Stimulated activated naive CD4-positive, alpha-beta T cell (primary cell): ENCODE data around the gene RNASEH2C.
"Not testable (repeated sequence)": the region's sequence is repeated elsewhere in the genome, so short reads cannot be mapped to it uniquely, and the experiment has no call there.

ENCODE experiments used
- DNase-seq, 6 experiments: peaks; one replicate each; lab custom pipeline; 2025; lab: John Stamatoyannopoulos, UW

Gene RNASEH2C

DNA sequence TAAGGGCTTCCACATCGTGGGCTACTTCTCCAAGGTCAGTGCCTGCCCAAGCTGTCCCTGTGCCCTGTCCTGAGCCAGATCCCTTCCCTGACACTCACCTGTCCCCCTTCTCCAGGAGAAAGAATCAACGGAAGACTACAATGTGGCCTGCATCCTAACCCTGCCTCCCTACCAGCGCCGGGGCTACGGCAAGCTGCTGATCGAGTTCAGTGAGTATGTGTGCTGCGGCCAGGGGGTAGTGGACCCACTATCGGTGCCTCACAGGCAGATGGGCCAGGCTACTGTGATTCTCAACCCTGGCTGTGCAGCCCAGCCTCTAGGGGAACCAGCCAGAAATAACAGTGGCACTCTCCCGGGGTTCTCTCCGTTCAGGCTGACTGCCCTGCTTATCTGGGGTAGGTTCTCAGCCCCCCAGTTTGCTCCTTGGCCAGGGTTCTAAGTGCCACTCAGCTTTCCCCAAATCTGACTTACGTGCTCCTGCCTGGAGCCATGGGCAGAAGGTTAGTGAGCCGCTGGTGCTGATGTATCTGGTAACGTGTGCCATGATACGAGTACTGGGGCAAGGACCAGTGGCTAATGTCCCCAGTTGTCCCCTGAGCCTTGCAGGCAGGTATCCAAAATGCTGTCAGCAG lies 3.7 kb downstream of the RNASEH2C start:
- no peak for DNase-seq

DNA sequence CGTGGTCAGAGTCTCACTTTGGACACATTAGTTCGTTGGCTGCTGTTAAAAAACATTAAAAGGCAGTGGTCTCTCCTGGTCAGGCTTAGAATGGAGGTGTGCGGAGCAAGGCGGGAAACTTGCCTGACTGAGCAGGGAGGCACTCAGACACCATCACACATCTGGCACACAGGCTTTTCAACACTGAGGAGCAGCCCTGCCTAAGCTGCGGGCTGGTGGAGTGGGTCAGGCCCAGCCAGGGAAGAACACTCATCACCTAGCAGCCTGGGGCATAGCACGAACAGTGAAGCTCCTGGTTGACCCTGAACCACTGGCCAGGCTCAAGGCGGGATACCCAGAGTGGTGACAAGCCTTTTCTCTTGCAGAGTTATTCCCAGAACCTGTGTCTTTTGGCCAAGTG lies 4.3 kb downstream of the RNASEH2C start:
- DNase-seq: no peak

DNA sequence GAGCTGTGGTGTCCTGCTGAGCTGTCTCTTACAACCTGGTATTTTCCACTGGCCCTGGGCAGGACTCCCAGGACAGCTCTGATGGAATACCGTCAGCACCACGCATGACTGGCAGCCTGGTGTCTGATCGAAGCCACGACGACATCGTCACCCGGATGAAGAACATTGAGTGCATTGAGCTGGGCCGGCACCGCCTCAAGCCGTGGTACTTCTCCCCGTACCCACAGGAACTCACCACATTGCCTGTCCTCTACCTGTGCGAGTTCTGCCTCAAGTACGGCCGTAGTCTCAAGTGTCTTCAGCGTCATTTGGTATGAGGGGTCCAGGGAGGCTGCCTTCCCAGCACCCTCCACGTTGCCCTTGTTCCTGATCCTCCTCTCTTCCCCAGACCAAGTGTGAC lies 6.2 kb downstream of the RNASEH2C start:
- no peak for DNase-seq

DNA sequence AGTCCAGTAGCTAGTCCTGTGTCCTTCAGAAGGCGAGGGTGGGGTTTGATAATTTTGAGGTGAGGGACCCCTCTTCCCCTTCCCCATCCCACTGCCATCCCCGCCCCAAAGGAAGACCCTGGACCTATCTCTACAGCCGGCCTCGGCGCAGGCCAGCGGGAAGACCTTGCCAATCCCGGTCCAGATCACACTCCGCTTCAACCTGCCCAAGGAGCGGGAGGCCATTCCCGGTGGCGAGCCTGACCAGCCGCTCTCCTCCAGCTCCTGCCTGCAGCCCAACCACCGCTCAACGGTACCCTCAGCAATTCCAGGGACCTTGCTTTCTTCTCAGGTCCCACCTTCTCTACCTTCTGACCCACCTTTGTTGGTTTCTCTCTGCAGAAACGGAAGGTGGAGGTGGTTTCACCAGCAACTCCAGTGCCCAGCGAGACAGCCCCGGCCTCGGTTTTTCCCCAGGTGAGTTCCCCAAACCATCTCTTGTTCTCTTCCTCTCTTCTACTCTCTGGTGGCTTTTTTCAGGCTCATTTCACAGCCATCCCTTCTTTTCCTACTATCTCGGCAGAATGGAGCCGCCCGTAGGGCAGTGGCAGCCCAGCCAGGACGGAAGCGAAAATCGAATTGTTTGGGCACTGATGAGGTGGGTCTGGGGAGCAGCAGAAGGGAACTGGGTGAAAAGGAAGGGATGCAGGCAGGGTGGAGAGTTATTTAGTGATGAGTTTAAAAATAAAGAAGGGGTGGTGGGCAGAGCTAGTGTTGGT lies 7.2 kb downstream of the RNASEH2C start:
- no peak for DNase-seq

DNA sequence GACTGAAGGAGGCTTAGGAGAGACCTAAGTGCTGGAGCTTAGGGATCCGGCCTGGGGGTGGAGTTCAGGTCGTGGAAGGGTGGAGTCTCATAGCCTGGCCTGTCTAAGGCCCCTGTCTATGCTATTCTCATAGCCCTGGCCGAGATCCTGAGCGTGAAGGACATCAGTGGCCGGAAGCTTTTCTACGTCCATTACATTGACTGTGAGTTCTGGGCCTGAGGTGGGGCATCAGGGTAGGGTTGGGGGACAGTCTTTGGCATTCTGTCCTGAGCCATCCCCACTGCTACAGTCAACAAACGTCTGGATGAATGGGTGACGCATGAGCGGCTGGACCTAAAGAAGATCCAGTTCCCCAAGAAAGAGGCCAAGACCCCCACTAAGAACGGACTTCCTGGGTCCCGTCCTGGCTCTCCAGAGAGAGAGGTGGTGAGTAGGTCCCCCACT lies 7.9 kb downstream of the RNASEH2C start:
- no peak for DNase-seq

DNA sequence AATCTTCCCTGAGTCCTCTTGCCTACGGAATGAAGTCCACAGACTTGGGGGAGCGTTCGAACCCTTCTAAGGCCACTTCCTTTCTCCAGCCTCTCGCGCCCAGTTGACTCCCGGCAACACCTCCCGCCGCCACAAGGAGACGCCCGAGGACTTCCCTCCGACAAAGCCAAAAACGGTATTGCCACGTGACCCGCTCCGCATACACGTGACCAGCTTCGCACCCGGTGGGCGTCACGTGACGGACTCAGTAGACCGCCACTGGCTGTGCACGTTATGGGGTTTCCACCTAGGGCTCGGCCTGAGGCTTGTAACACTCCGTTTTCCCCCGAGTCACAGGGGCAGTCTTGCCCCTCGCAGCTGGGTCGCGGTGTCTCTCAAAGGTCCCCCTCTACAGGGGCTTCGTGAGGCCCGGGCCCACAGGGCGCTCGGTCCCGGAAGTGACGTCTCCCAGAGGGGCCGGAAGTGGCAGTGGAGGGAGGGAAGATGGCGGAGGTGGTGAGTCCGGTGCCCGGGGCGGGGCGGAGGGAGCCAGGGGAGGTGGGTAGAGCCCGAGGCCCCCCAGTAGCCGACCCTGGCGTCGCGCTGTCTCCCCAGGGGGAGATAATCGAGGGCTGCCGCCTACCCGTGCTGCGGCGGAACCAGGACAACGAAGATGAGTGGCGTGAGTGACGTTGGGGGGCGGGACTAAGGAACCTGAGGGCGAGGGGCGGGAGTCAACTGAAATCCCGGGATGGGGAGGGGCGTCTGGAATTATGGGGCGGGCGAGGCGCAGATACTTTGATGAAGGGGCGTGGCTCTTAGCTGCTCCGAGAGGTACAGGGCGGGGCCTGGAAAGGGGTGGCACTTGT lies 8.6 kb downstream of the RNASEH2C start, which contains the start of gene KAT5:
Gene KAT5, plus strand, starts transcription at position 468 of the 848 bp plus-strand sequence. Its CDS starts 16 bp downstream, at position 484.
- DNase-seq: peak; percentile 94 to 100 (median 98)

DNA sequence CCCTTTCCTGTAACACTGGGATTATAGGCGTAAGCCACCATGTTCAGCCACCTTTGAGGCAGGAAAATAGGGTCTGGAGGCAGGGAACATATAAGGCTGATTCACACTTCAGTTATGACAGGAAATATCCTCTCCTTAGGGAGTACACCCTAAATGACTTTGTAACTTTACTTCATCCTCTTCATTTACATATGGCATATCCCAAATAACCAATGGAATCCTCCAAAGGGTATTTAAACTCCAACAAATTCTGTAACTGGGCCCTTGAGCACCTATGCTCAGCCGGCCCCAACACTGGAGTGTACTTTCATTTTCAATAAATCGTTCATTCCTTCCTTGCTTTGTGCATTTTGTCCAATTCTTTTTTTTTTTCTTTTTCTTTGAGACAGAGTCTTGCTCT lies 10.2 kb downstream of the RNASEH2C start:
- DNase-seq: no peak

DNA sequence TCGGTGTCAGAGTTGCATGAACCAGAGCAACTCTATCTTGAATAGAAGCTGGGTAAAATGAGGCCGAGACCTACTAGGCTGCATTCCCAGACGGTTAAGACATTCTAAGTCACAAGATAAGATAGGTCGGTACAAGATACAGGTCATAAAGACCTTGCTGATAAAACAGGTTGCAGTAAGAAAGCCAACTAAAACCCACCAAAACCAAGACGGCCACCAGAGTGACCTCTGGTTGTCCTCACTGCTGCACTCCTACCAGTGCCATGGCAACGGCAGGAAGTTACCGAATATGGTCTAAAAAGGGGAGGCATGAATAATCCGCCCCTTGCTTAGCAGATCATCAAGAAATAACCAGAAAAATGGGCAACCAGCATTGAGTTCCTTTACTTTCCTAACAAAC lies 10.9 kb downstream of the RNASEH2C start:
- DNase-seq: no peak

DNA sequence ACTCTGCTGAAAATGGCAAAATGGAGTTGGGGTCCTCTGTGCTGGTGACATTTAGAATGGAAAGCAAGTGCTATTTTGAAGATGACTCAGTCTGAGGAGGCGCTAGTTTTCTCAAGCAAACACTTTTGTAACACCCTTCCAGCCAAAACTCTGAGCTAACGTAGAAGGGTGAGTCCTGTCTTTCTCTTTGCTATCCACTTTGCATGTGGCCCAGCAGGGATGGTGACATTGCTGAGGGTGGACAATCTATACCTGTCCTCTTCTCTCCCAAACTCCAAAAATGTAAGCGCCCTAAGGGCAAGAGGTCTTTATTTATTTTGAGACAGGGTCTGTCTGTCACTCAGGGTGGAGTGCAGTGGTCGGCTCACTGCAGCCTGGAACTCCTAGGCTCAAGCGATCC lies 12.1 kb downstream of the RNASEH2C start:
- DNase-seq: no peak

DNA sequence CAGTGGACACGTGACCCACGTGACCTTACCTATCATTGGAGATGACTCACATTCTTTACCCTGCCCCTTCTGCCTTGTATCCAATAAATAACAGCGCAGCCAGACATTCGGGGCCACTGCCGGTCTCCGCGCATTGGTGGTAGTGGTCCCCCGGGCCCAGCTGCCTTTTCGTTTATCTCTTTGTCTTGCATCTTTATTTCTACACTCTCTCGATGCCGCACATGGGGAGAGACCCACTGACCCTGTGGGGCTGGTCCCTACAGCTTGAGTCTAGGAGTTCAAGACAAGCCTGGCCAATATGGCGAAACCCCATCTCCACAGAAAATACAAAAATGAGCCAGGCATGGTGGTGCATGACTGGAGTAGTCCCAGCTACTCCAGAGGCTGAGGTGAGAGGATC lies 13.6 kb downstream of the RNASEH2C start:
- not testable (repeated sequence) for DNase-seq

DNA sequence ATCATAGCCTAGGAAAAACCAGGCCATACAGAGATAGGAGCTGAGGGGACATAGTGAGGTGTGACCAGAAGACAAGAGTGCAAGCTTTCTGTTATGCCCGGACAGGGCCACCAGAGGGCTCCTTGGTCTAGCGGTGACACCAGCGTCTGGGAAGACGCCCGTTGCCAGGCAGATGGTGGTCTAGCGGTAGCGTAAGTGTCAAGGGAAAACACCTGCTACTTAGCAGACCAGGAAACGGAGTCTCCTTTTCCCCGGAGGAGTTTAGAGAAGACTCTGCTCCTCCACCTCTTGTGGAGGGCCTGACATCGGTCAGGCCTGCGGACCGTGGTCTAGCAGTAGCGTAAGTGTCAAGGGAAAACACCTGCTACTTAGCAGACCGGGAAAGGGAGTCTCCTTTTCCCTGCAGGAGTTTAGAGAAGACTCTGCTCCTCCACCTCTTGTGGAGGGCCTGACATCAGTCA lies 14.3 kb downstream of the RNASEH2C start:
- peak; percentile 53 to 73 (median 62) for DNase-seq

DNA sequence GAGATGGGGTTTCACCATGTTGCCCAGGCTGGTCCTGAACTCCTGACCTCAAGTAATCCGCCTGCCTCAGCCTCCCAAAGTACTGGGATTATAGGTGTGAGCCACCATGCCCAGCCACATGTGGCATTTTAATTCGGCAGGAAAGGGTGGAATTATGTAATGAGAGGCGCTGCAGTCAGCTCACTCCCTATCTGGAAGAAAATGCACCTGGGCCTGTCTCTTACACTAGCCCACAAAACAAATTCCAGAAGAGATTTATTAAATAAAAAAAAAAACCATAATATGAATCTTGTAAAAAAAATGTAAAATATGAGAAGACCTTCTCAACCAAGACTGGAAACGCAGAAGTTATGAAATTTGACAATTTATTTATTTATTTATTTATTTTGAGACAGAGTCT lies 16.8 kb downstream of the RNASEH2C start:
- DNase-seq: no peak

DNA sequence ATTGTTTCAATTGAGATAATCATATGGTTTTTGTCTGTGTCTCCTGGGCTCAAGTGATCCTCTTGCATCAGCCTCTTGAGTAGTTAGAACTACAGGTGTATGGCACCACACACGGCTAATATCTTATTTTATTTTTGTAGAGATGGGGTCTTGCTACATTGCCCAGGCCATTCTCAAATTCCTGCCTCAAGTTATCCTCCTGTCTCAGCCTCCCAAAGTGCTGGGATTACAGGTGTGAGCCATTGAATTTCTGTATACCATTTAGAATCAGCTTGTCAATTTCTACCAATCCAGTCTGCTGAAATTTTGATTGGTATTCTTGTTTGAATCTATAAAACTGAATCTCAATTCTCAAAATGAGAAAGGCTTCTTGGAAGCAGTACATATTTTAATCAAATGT lies 18.9 kb downstream of the RNASEH2C start:
- DNase-seq: no peak

DNA sequence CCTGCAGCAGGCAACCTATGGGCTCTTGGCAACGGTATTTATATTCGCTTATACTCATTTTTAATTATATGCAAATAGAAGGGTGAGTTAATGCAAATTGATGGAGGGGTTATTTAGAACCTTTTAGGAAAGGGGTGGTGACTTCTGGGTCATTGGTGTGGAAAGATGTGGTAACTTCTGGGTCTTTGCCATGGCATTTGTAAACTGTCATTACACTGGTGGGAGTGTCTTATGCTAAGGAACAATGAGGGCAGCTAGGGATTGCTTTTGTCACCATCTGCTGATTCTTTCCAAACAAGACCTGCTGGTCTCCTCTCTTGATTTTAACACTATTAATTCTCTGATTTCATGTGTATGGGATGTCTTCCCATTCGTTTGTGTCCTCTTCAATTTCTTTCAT lies 20.2 kb downstream of the RNASEH2C start:
- no peak for DNase-seq

DNA sequence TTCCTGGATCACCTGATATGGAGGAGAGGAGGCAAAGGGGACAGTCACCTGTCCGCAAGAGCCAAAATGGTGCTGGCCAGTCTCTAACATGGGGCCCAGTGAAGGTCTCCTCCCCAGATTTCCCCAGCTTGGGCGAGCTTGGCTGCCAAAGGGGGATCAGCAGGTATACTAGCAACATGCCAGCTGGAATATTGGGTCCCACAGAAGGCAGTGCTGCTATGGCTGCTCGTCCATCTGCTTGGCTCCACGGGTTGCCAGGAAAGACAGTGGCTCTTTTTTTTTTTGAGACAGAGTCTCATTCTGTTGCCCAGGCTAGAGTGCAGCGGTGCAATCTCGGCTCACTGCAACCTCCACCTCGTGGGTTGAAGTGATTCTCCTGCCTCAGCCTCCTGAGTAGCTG lies 21.3 kb downstream of the RNASEH2C start:
- no peak for DNase-seq

DNA sequence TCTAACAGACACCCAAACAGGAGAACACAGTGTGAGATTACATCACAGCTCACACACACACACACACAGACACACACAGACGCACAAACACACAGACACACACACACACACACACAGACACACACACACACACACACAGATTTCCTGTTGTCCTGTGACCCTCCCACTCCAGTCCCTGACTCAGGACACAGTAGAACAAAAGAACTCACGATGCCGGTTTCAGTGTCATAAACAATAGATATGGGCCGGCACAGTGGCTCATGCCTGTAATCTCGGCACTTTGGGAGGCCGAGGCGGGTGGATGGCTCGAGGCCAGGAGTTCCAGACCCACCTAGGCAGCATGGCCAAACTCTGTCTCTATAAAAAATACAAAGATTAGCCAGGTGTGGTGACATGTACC lies 22.4 kb downstream of the RNASEH2C start:
- DNase-seq: no peak

DNA sequence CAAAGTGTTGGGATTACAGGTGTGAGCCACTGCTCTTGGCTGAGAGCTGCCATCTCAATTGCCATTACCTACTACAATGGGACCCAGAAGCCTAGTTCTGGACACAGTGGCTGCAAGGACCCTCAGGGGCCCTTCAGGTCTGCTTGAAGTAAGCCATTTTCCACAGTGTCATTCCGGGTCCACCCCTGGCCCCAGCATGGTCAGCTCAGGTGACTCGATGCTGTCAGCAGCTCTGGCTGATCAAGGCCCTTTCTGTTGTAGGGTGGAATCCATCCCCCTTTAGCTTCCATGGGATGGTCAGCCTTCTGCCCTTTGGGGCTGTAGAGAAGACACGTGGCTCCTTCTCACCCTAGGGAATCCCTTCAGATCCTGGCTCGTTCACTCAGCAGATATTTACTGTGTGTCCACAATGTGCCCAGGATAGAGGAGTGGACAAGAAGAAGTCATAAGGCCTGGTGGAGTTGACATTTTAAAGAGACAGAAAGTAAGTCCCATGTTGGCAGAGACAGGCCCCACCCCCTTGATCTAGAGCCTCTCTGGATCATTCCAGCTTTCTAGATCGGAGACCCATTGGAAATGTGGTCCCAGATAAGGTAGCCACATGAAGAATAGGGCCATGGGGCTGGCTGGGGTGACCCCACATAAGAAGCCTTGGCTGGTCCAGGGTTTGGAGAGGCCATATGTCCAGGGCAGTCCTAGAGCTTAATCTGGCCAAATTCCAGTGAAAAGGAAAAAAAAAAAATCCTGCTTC lies 23.6 kb downstream of the RNASEH2C start:
- no peak for DNase-seq

DNA sequence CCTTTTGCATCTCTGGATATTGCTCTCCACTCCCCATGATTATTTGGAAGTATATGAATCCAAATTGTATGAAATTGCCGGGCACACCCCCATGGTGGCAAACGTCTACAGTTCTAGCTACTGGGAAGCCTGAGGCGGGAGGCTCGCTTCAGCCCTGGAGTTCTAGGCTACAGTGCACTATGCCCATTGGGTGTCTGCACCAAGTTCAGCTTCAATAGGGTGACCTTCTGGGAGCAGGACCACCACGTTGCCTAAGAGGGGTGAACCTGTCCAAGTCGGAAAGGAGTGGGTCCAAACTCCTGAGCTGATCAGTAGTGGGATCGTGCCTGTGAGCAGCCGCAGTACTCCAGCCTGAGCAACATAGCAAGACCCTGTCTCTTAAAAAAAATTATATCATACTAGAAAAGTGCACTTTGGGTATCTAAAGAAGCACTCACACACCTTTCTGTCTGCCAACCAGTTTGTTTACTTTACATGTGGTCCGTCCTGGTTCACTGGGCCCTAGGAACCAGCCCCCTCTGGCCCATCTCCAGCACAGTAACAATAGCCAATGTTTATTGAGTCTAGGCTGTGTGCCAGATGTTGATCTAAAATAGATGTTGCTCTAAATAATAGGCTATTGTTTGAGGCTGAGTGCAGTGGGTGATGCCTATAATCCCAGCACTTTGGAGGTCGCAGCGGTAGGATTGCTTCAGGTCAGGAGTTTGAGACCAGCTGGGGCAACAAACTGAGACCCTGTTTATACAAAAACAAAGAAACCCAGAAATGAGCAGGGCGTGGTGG lies 24.9 kb downstream of the RNASEH2C start:
- no peak for DNase-seq

DNA sequence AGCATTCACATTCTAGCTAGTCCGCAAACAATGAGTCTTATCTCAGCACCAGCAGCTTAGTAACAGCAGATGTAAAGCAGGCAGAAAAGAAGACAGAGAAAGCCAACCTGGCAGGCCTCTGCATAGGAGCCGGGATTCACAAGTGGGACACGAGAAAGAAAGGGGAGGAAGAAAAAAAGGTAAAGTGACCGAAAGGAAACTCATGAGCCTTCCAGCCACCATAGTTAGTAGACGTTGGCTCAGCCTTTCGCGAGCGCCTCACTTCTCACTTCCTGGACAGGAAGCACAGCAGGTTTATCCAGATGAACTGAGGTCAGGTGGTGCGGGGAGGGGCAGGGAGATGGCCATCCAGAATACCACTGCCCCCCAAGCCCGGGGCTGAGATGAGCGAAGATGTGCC lies 28.2 kb downstream of the RNASEH2C start:
- no peak for DNase-seq

DNA sequence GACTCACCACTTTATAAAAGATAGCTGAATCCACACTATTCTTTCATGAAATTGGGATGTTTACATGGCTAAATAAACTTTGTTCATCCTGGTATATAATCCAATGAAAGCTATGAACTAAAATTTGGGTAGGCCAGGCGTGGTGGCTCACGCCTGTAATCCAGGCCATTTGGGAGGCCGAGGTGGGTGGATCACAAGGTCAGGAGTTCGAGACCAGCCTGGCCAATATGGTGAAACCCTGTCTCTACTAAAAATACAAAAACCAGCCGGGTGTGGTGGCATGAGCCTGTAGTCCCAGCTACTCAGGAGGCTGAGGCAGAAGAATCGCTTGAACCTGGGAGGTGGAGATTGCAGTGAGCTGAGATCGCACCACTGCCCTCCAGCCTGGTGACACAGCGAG lies 28.8 kb downstream of the RNASEH2C start:
- DNase-seq: not testable (repeated sequence)

DNA sequence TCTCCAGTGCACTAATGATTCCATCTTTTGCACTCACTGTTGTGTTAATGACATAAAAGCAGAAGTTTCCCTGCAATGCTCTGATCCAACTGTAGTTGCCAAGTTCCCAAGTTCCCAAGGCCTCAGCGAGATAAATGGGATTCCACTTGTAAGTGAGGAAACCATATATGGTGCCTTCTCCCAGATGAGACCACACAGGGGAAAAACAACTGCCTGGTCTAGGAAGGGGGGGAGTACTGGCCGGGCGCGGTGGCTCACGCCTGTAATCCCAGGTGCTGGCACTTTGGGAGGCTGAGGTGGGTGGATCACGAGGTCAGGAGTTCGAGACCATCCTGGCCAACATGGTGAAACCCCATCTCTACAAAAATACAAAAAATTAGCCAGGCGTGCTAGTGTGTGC lies 34.6 kb downstream of the RNASEH2C start:
- no peak for DNase-seq
